ENCODE measurements around the gene CBX2.

Gene CBX2

GRCh38 chr17:79788989-79789942 lies 11.3 kb downstream of the CBX2 start:
- Histone ChIP-seq H3K36me3 (ENCODE audit: control insufficient read depth, insufficient read depth, low read length) (no peaks in the 10 kb centered on the region), H2AFZ (no peak overlapping the region), H3K4me1 (no peaks in the 10 kb centered on the region), H3K4me3 (ENCODE audit: low read depth, low read length) (no peak overlapping the region), H3K27ac (no peak overlapping the region), H3K79me2 (no peaks in the 10 kb centered on the region), H3K9me3 (ENCODE audit: control insufficient read depth, low read length) (no peaks in the 10 kb centered on the region), H3K4me2 (ENCODE audit: low read length) (no peak overlapping the region), H3K9ac (no peak overlapping the region), H3K27me3 (ENCODE audit: control insufficient read depth, insufficient read depth, low read length) (peaks cover 8% of the 10 kb centered on the region)
- no peak for TF ChIP-seq CTCF (IDR thresholded peaks at IDR 0.05)

GRCh38 chr17:79789943-79790804 lies 12.2 kb downstream of the CBX2 start:
- peak overlapping the region; percentile 52 for H3K4me2 ChIP-seq (ENCODE audit: low read length)
- peaks cover 8% of the 10 kb centered on the region for H3K27me3 ChIP-seq (ENCODE audit: control insufficient read depth, insufficient read depth, low read length)
- H3K36me3 ChIP-seq (ENCODE audit: control insufficient read depth, insufficient read depth, low read length), result no peaks in the 10 kb centered on the region
- H3K79me2 ChIP-seq, result no peaks in the 10 kb centered on the region
- H3K4me3 ChIP-seq (ENCODE audit: low read depth, low read length), result peak overlapping the region; percentile 36
- no peak overlapping the region for H3K27ac ChIP-seq
- H3K4me1 ChIP-seq, result no peaks in the 10 kb centered on the region
- H3K9ac ChIP-seq, result no peak overlapping the region
- no peaks in the 10 kb centered on the region for H3K9me3 ChIP-seq (ENCODE audit: control insufficient read depth, low read length)
- peak; percentile 61 for TF ChIP-seq CTCF (IDR thresholded peaks at IDR 0.05)
- no peak overlapping the region for H2AFZ ChIP-seq

GRCh38 chr17:79790805-79791734 lies 13.1 kb downstream of the CBX2 start:
- Histone ChIP-seq H3K4me2 (ENCODE audit: low read length) (no peak overlapping the region), H3K4me1 (no peaks in the 10 kb centered on the region), H3K79me2 (no peaks in the 10 kb centered on the region), H3K4me3 (ENCODE audit: low read depth, low read length) (peak overlapping the region; percentile 5), H2AFZ (no peak overlapping the region), H3K27me3 (ENCODE audit: control insufficient read depth, insufficient read depth, low read length) (peaks cover 8% of the 10 kb centered on the region), H3K27ac (no peak overlapping the region), H3K9me3 (ENCODE audit: control insufficient read depth, low read length) (no peaks in the 10 kb centered on the region), H3K9ac (no peak overlapping the region), H3K36me3 (ENCODE audit: control insufficient read depth, insufficient read depth, low read length) (no peaks in the 10 kb centered on the region)
- TF ChIP-seq CTCF (IDR thresholded peaks at IDR 0.05), result no peak

GRCh38 chr17:79791735-79792161 lies 13.8 kb downstream of the CBX2 start:
- no peaks in the 10 kb centered on the region for H3K9me3 ChIP-seq (ENCODE audit: control insufficient read depth, low read length)
- H3K4me2 ChIP-seq (ENCODE audit: low read length), result no peak overlapping the region
- H3K27ac ChIP-seq, result no peak overlapping the region
- TF ChIP-seq CTCF (IDR thresholded peaks at IDR 0.05), result no peak
- no peaks in the 10 kb centered on the region for H3K79me2 ChIP-seq
- H3K4me3 ChIP-seq (ENCODE audit: low read depth, low read length), result no peak overlapping the region
- no peaks in the 10 kb centered on the region for H3K36me3 ChIP-seq (ENCODE audit: control insufficient read depth, insufficient read depth, low read length)
- H3K4me1 ChIP-seq, result no peaks in the 10 kb centered on the region
- no peak overlapping the region for H3K9ac ChIP-seq
- no peak overlapping the region for H2AFZ ChIP-seq
- peaks cover 8% of the 10 kb centered on the region for H3K27me3 ChIP-seq (ENCODE audit: control insufficient read depth, insufficient read depth, low read length)
